ENCODE data around the gene PCGF1.
A peak's percentile ranks its signal among the peaks of the same experiment; 100 is the strongest.
"Not testable (repeated sequence)": the region's sequence is repeated elsewhere in the genome, so short reads cannot be mapped to it uniquely, and the experiment has no call there.

PCGF1 gene

DNA sequence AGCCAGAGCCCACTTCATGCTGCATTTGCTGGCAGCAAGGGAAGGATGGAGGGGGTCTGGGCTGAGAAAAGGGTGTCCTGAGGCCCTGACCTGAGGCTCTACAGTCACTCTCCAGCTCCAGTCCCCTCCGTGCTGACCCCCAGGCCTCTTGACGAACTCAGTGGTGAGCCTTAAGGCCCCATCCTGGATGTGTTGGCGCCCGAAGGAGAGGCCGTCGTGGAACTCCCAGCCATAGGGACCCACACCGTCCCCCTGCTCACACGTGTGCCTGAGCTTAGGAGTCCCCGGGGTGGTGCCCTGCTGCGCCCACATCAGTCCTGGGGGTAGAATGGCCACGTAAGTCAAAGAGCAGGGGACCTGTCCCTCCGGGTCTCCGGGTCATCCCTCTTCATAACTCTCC is 43.1 kb downstream of the PCGF1 start:
- H3K4me3 ChIP-seq (ENCODE audit: low read depth, low read length) = peak overlapping the region; percentile 82
- H3K4me1 ChIP-seq (ENCODE audit: control insufficient read depth, insufficient read depth, low read length) = peaks cover 7% of the 10 kb centered on the region
- no peak overlapping the region for H3K27ac ChIP-seq (ENCODE audit: low read depth, low read length)

GRCh38 chr2:74462786-74463105 is 44.7 kb downstream of the PCGF1 start:
- Histone ChIP-seq H3K9ac (ENCODE audit: low read depth, low read length) (no peak overlapping the region), H3K27me3 (ENCODE audit: control insufficient read depth, insufficient read depth, low read length) (no peaks in the 10 kb centered on the region), H3K36me3 (ENCODE audit: control insufficient read depth, insufficient read depth, low read length) (peaks cover 15% of the 10 kb centered on the region), H3K27ac (ENCODE audit: low read depth, low read length) (no peak overlapping the region), H3K4me1 (ENCODE audit: control insufficient read depth, insufficient read depth, low read length) (peaks cover 7% of the 10 kb centered on the region), H3K9me3 (ENCODE audit: control insufficient read depth, insufficient read depth, low read length) (no peaks in the 10 kb centered on the region), H3K4me3 (ENCODE audit: low read depth, low read length) (no peak overlapping the region)

More for the DNA sequence above, 43.1 kb downstream of the PCGF1 start:
- H3K27me3 ChIP-seq (ENCODE audit: control insufficient read depth, insufficient read depth, low read length) = no peaks in the 10 kb centered on the region
- H3K9ac ChIP-seq (ENCODE audit: low read depth, low read length) = peak overlapping the region; percentile 32
- H3K9me3 ChIP-seq (ENCODE audit: control insufficient read depth, insufficient read depth, low read length) = no peaks in the 10 kb centered on the region
- H3K36me3 ChIP-seq (ENCODE audit: control insufficient read depth, insufficient read depth, low read length) = peaks cover 15% of the 10 kb centered on the region

DNA sequence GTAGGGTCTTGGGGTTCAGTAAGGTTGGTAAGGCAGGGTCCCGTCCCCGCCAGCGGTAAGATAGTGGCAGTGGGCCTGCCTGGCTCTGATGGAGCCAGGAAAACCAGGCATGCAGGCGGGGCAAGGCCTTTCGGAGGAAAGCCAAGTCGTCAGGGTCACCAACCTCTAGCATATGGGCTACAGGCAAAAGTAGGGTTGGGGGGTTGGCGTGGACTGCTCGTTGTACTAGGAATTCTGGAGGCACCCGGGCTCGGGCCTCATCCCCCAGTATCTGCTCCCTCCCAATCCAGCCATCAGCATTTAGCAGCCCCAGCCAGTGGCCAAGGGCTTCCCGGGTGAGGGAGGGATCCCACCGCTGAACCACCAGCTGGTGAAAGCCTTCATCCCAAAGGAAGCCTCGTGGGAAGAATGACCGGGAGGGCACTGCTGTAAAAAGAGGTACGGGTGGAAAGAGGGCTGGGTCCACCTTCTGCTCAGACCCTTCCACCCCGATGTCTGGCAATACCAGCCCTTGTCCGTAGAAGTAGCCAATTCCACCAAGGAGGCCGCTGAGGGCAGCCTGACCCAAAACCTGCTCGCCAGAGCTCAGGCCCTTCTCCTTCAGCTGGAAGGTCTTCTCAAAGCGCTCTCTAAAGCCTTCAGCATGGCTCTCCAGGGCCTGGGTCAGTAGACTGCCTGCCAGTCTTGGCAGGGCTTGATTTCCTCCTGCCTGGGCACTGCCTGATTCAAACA is 45.3 kb downstream of the PCGF1 start:
- Histone ChIP-seq H3K9ac (ENCODE audit: low read depth, low read length) (no peak overlapping the region), H3K4me1 (ENCODE audit: control insufficient read depth, insufficient read depth, low read length) (peaks cover 7% of the 10 kb centered on the region), H3K27ac (ENCODE audit: low read depth, low read length) (no peak overlapping the region), H3K27me3 (ENCODE audit: control insufficient read depth, insufficient read depth, low read length) (no peaks in the 10 kb centered on the region), H3K4me3 (ENCODE audit: low read depth, low read length) (no peak overlapping the region), H3K36me3 (ENCODE audit: control insufficient read depth, insufficient read depth, low read length) (peaks cover 15% of the 10 kb centered on the region), H3K9me3 (ENCODE audit: control insufficient read depth, insufficient read depth, low read length) (no peaks in the 10 kb centered on the region)

- H3K36me3 ChIP-seq (ENCODE audit: control insufficient read depth, insufficient read depth, low read length) = peaks cover 15% of the 10 kb centered on the region
- peaks cover 11% of the 10 kb centered on the region for H3K4me1 ChIP-seq (ENCODE audit: control insufficient read depth, insufficient read depth, low read length)
- no peak overlapping the region for H3K4me3 ChIP-seq (ENCODE audit: low read depth, low read length)
- H3K27ac ChIP-seq (ENCODE audit: low read depth, low read length) = peak overlapping the region; percentile 38
- no peaks in the 10 kb centered on the region for H3K27me3 ChIP-seq (ENCODE audit: control insufficient read depth, insufficient read depth, low read length)
- no peaks in the 10 kb centered on the region for H3K9me3 ChIP-seq (ENCODE audit: control insufficient read depth, insufficient read depth, low read length)
- H3K9ac ChIP-seq (ENCODE audit: low read depth, low read length) = no peak overlapping the region
These were observed 46.1 kb downstream of the PCGF1 start for GRCh38 chr2:74461187-74462053.

DNA sequence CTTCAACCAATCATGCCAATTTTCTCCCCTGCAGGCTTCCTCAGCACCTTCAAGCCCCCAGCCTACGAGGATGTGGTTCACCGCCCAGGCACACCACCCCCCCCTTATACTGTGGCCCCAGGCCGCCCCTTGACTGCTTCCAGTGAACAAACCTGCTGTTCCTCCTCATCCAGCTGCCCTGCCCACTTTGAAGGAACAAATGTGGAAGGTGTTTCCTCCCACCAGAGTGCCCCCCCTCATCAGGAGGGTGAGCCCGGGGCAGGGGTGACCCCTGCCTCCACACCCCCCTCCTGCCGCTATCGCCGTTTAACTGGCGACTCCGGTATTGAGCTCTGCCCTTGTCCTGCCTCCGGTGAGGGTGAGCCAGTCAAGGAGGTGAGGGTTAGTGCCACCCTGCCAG is 47.3 kb downstream of the PCGF1 start:
- H3K27me3 ChIP-seq (ENCODE audit: control insufficient read depth, insufficient read depth, low read length); H3K9ac ChIP-seq (ENCODE audit: low read depth, low read length); H3K4me3 ChIP-seq (ENCODE audit: low read depth, low read length); H3K9me3 ChIP-seq (ENCODE audit: control insufficient read depth, insufficient read depth, low read length); H3K27ac ChIP-seq (ENCODE audit: low read depth, low read length): not testable (repeated sequence)
- Histone ChIP-seq H3K4me1 (ENCODE audit: control insufficient read depth, insufficient read depth, low read length) (peaks cover 13% of the 10 kb centered on the region), H3K36me3 (ENCODE audit: control insufficient read depth, insufficient read depth, low read length) (peaks cover 15% of the 10 kb centered on the region)

GRCh38 chr2:74459503-74460118 is 47.9 kb downstream of the PCGF1 start:
- H3K9ac ChIP-seq (ENCODE audit: low read depth, low read length); H3K27ac ChIP-seq (ENCODE audit: low read depth, low read length): not testable (repeated sequence)

GRCh38 chr2:74458938-74459363 is 48.5 kb downstream of the PCGF1 start:
- Histone ChIP-seq H3K4me3 (ENCODE audit: low read depth, low read length) (peak overlapping the region; percentile 97), H3K27ac (ENCODE audit: low read depth, low read length) (no peak overlapping the region), H3K4me1 (ENCODE audit: control insufficient read depth, insufficient read depth, low read length) (peaks cover 10% of the 10 kb centered on the region), H3K36me3 (ENCODE audit: control insufficient read depth, insufficient read depth, low read length) (peaks cover 15% of the 10 kb centered on the region), H3K9me3 (ENCODE audit: control insufficient read depth, insufficient read depth, low read length) (no peaks in the 10 kb centered on the region), H3K27me3 (ENCODE audit: control insufficient read depth, insufficient read depth, low read length) (no peaks in the 10 kb centered on the region), H3K9ac (ENCODE audit: low read depth, low read length) (peak overlapping the region; percentile 80)

More at GRCh38 chr2:74459503-74460118, 47.9 kb downstream of the PCGF1 start:
- peaks cover 15% of the 10 kb centered on the region for H3K36me3 ChIP-seq (ENCODE audit: control insufficient read depth, insufficient read depth, low read length)
- H3K27me3 ChIP-seq (ENCODE audit: control insufficient read depth, insufficient read depth, low read length); H3K9me3 ChIP-seq (ENCODE audit: control insufficient read depth, insufficient read depth, low read length): not testable (repeated sequence)
- peak overlapping the region; percentile 97; the same call in 1 of the 2 replicates for H3K4me3 ChIP-seq (ENCODE audit: low read depth, low read length)
- peaks cover 13% of the 10 kb centered on the region for H3K4me1 ChIP-seq (ENCODE audit: control insufficient read depth, insufficient read depth, low read length)

- no peaks in the 10 kb centered on the region for H3K9me3 ChIP-seq (ENCODE audit: control insufficient read depth, insufficient read depth, low read length)
- H3K27me3 ChIP-seq (ENCODE audit: control insufficient read depth, insufficient read depth, low read length) = no peaks in the 10 kb centered on the region
- H3K9ac ChIP-seq (ENCODE audit: low read depth, low read length) = peak within 1 kb of the TSS; percentile 80
- peak within 1 kb of the TSS; percentile 97 for H3K4me3 ChIP-seq (ENCODE audit: low read depth, low read length)
- H3K4me1 ChIP-seq (ENCODE audit: control insufficient read depth, insufficient read depth, low read length) = peaks cover 10% of the 10 kb centered on the region
- peaks cover 15% of the 10 kb centered on the region for H3K36me3 ChIP-seq (ENCODE audit: control insufficient read depth, insufficient read depth, low read length)
- peak within 1 kb of the TSS; percentile 99 for H3K27ac ChIP-seq (ENCODE audit: low read depth, low read length)
These were observed 49.2 kb downstream of the PCGF1 start, which contains the start of gene WBP1 for GRCh38 chr2:74458132-74458937. Gene WBP1, plus strand, starts transcription at chr2:74458438. Its CDS starts 165 bp downstream, at chr2:74458603.

- no peaks in the 10 kb centered on the region for H3K27me3 ChIP-seq (ENCODE audit: control insufficient read depth, insufficient read depth, low read length)
- H3K9ac ChIP-seq (ENCODE audit: low read depth, low read length) = peak overlapping the region; percentile 78
- H3K4me3 ChIP-seq (ENCODE audit: low read depth, low read length) = peak overlapping the region; percentile 69
- peak overlapping the region; percentile 99 for H3K27ac ChIP-seq (ENCODE audit: low read depth, low read length)
- H3K36me3 ChIP-seq (ENCODE audit: control insufficient read depth, insufficient read depth, low read length) = peaks cover 8% of the 10 kb centered on the region; the same call in 1 of the 2 replicates
- no peaks in the 10 kb centered on the region for H3K9me3 ChIP-seq (ENCODE audit: control insufficient read depth, insufficient read depth, low read length)
- H3K4me1 ChIP-seq (ENCODE audit: control insufficient read depth, insufficient read depth, low read length) = peaks cover 10% of the 10 kb centered on the region
These were observed 49.9 kb downstream of the PCGF1 start for GRCh38 chr2:74457549-74458131.

DNA sequence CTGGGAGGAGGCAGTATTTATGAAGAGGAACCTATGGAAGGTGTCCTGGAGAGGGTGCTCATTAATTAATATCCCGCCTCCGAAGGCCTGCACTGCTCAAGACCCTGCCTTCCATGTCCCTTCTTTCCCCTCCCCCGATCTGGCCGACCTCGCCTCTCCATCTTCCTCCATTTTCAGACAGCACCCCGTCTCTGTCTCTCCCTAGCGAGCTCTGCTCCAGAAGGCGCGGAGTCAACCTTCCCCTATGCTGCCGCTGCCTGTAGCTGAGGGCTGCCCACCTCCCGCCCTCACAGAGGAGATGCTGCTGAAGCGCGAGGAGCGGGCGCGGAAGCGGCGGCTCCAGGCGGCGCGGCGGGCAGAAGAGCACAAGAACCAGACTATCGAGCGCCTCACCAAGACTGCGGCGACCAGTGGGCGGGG is 50.4 kb downstream of the PCGF1 start:
- Histone ChIP-seq H3K4me3 (ENCODE audit: low read depth, low read length) (peak overlapping the region; percentile 69), H3K27ac (ENCODE audit: low read depth, low read length) (peak overlapping the region; percentile 99), H3K4me1 (ENCODE audit: control insufficient read depth, insufficient read depth, low read length) (peaks cover 10% of the 10 kb centered on the region), H3K9me3 (ENCODE audit: control insufficient read depth, insufficient read depth, low read length) (no peaks in the 10 kb centered on the region), H3K36me3 (ENCODE audit: control insufficient read depth, insufficient read depth, low read length) (peaks cover 3% of the 10 kb centered on the region; the same call in 1 of the 2 replicates), H3K27me3 (ENCODE audit: control insufficient read depth, insufficient read depth, low read length) (no peaks in the 10 kb centered on the region), H3K9ac (ENCODE audit: low read depth, low read length) (peak overlapping the region; percentile 9)
